HUES6 (cell line): ENCODE results near the gene SCN7A.
"Not testable (repeated sequence)": the region's sequence is repeated elsewhere in the genome, so short reads cannot be mapped to it uniquely, and the experiment has no call there.

Experiments used
- H3K27ac ChIP-seq: 2 replicates; pipeline ENCODE4 v1.7.0; 2013; ENCODE audit warnings: low read depth, mild to moderate bottlenecking, low read length, inconsistent platforms
- H3K27me3 ChIP-seq: 2 replicates; pipeline ENCODE4 v1.6.1; 2013; ENCODE audit warnings: low read length; ENCODE audit not compliant: control insufficient read depth, insufficient read depth
- H3K36me3 ChIP-seq: 2 replicates; pipeline ENCODE4 v1.6.1; 2013; ENCODE audit warnings: low read length; ENCODE audit not compliant: control insufficient read depth, insufficient read depth
- H3K4me1 ChIP-seq: 2 replicates; pipeline ENCODE4 v1.6.1; 2013; ENCODE audit warnings: low read length; ENCODE audit not compliant: control insufficient read depth, insufficient read depth
- H3K4me3 ChIP-seq: 2 replicates; pipeline ENCODE4 v1.5.1; 2013; ENCODE audit warnings: low read depth, low read length
- H3K9ac ChIP-seq: one replicate; pipeline ENCODE4 v1.6.1; 2013; ENCODE audit warnings: mild to moderate bottlenecking, low read length
- H3K9me3 ChIP-seq: 2 replicates; pipeline ENCODE4 v1.6.1; 2013; ENCODE audit warnings: low read depth, low read length; ENCODE audit not compliant: control insufficient read depth, insufficient read depth

The SCN7A gene

GRCh38 chr2:166499281-166499680 lies 5.2 kb upstream of the SCN7A start:
- no peak overlapping the region for H3K27ac ChIP-seq
- H3K36me3 ChIP-seq, result no peaks in the 10 kb centered on the region
- H3K9me3 ChIP-seq, result no peaks in the 10 kb centered on the region
- peaks cover 4% of the 10 kb centered on the region; the same call in 1 of the 2 replicates for H3K27me3 ChIP-seq
- H3K4me3 ChIP-seq, result no peak overlapping the region
- peaks cover 7% of the 10 kb centered on the region for H3K4me1 ChIP-seq
- H3K9ac ChIP-seq, result no peak overlapping the region

- H3K36me3 ChIP-seq, result no peaks in the 10 kb centered on the region
- no peak overlapping the region for H3K4me3 ChIP-seq
- H3K9me3 ChIP-seq, result no peaks in the 10 kb centered on the region
- H3K27ac ChIP-seq, result no peak overlapping the region
- peaks cover 10% of the 10 kb centered on the region for H3K4me1 ChIP-seq
- no peak overlapping the region for H3K9ac ChIP-seq
- peaks cover 18% of the 10 kb centered on the region for H3K27me3 ChIP-seq
Observed at GRCh38 chr2:166491461-166491860, 2.6 kb downstream of the SCN7A start.

GRCh38 chr2:166487171-166487570 lies 6.9 kb downstream of the SCN7A start:
- Histone ChIP-seq H3K27ac (no peak overlapping the region), H3K4me3 (no peak overlapping the region), H3K27me3 (no peaks in the 10 kb centered on the region), H3K4me1 (no peaks in the 10 kb centered on the region), H3K36me3 (no peaks in the 10 kb centered on the region), H3K9me3 (no peaks in the 10 kb centered on the region), H3K9ac (no peak overlapping the region)

GRCh38 chr2:166485558-166486178 lies 8.4 kb downstream of the SCN7A start:
- H3K36me3 ChIP-seq, result no peaks in the 10 kb centered on the region
- H3K27ac ChIP-seq, result no peak overlapping the region
- no peak overlapping the region for H3K9ac ChIP-seq
- H3K4me1 ChIP-seq, result no peaks in the 10 kb centered on the region
- no peak overlapping the region for H3K4me3 ChIP-seq
- no peaks in the 10 kb centered on the region for H3K27me3 ChIP-seq
- no peaks in the 10 kb centered on the region for H3K9me3 ChIP-seq

- H3K4me3 ChIP-seq, result no peak overlapping the region
- H3K36me3 ChIP-seq, result no peaks in the 10 kb centered on the region
- no peak overlapping the region for H3K27ac ChIP-seq
- H3K9me3 ChIP-seq, result no peaks in the 10 kb centered on the region
- H3K4me1 ChIP-seq, result no peaks in the 10 kb centered on the region
- H3K9ac ChIP-seq, result no peak overlapping the region
- H3K27me3 ChIP-seq, result no peaks in the 10 kb centered on the region
Observed at GRCh38 chr2:166472332-166472731, 21.7 kb downstream of the SCN7A start.

GRCh38 chr2:166468124-166469024 lies 25.7 kb downstream of the SCN7A start:
- H3K4me3 ChIP-seq, result no peak overlapping the region
- H3K27me3 ChIP-seq, result no peaks in the 10 kb centered on the region
- H3K36me3 ChIP-seq, result no peaks in the 10 kb centered on the region
- H3K4me1 ChIP-seq, result no peaks in the 10 kb centered on the region
- H3K9ac ChIP-seq, result no peak overlapping the region
- H3K27ac ChIP-seq, result no peak overlapping the region
- H3K9me3 ChIP-seq, result no peaks in the 10 kb centered on the region

GRCh38 chr2:166464187-166464586 lies 29.9 kb downstream of the SCN7A start:
- Histone ChIP-seq H3K4me3 (no peak overlapping the region), H3K9me3 (no peaks in the 10 kb centered on the region), H3K27ac (no peak overlapping the region), H3K36me3 (no peaks in the 10 kb centered on the region), H3K27me3 (no peaks in the 10 kb centered on the region), H3K9ac (no peak overlapping the region), H3K4me1 (no peaks in the 10 kb centered on the region)

- H3K4me1 ChIP-seq, result no peaks in the 10 kb centered on the region
- no peaks in the 10 kb centered on the region for H3K27me3 ChIP-seq
- no peaks in the 10 kb centered on the region for H3K9me3 ChIP-seq
- no peaks in the 10 kb centered on the region for H3K36me3 ChIP-seq
- no peak overlapping the region for H3K9ac ChIP-seq
- H3K27ac ChIP-seq, result no peak overlapping the region
- H3K4me3 ChIP-seq, result no peak overlapping the region
Observed at GRCh38 chr2:166463640-166464039, 30.4 kb downstream of the SCN7A start.

- no peaks in the 10 kb centered on the region for H3K9me3 ChIP-seq
- no peaks in the 10 kb centered on the region for H3K27me3 ChIP-seq
- no peaks in the 10 kb centered on the region for H3K36me3 ChIP-seq
- H3K4me1 ChIP-seq, result no peaks in the 10 kb centered on the region
- H3K27ac ChIP-seq, result no peak overlapping the region
- H3K9ac ChIP-seq, result no peak overlapping the region
- no peak overlapping the region for H3K4me3 ChIP-seq
Observed at GRCh38 chr2:166458674-166459073, 35.4 kb downstream of the SCN7A start.

GRCh38 chr2:166455823-166456222 lies 38.2 kb downstream of the SCN7A start:
- not testable (repeated sequence) for H3K27me3 ChIP-seq, H3K27ac ChIP-seq, H3K9ac ChIP-seq, H3K4me1 ChIP-seq, H3K36me3 ChIP-seq, H3K9me3 ChIP-seq, H3K4me3 ChIP-seq

GRCh38 chr2:166454006-166454595 lies 39.9 kb downstream of the SCN7A start:
- H3K27me3 ChIP-seq, result no peaks in the 10 kb centered on the region
- H3K4me3 ChIP-seq, result no peak overlapping the region
- H3K4me1 ChIP-seq, result no peaks in the 10 kb centered on the region
- H3K9ac ChIP-seq, result no peak overlapping the region
- no peak overlapping the region for H3K27ac ChIP-seq
- H3K9me3 ChIP-seq, result no peaks in the 10 kb centered on the region
- H3K36me3 ChIP-seq, result no peaks in the 10 kb centered on the region
